Thyroid gland (tissue), 4 donors: ENCODE results near the gene NEFH.

ENCODE experiments used
- CTCF ChIP-seq, 6 experiments: fragments of 200-600 bp in 3 of 6; fragments of 450-650 bp in 3 of 6; sonication (generic) in 3 of 6; IDR thresholded peaks; one replicate each; pipeline ENCODE4 v1.5.1; 2016 to 2019; ENCODE audit warnings: antibody characterized with exemption in 6 of 6, mild to moderate bottlenecking in 2 of 6, inconsistent platforms in 1 of 6, moderate library complexity in 1 of 6
- POLR2A ChIP-seq, 2 donors: fragments of 450-650 bp; IDR thresholded peaks; one replicate each; pipeline ENCODE4 v1.6.1; 2017; ENCODE audit warnings: antibody characterized with exemption in 2 of 2, mild to moderate bottlenecking in 2 of 2, moderate library complexity in 1 of 2

- TF ChIP-seq CTCF (IDR thresholded peaks at IDR 0.05) (no peak), POLR2A (IDR thresholded peaks at IDR 0.05) (no peak)
These were observed 10.3 kb upstream of the NEFH start for GRCh38 chr22:29469755-29470154.
